Measurements from ENCODE around the gene NXPH2.

Gene NXPH2

DNA sequence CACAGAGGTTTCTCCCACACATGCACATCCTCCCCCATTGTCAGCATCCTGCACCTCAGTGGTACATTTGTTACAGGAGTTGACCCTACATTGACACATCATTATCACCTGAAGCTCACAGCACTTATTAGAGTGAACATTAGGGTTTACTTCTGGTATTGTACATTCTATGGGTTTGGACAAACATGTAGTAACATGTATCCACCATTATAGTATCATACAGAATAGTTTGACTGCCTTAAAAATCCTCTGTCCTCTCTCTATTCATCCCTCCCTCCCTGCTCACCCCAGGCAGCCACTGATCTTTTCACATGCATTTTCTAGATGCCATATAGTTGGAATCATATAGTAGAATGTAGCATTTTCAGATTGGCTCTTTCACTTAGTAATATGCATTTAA lies 53.5 kb downstream of the NXPH2 start:
- Histone ChIP-seq H4K20me1 (ENCODE audit: low read depth, low read length) (no peaks in the 10 kb centered on the region), H3K27me3 (ENCODE audit: low read length) (no peaks in the 10 kb centered on the region), H3F3A (ENCODE audit: insufficient read depth) (no peaks in the 10 kb centered on the region), H3K9me3 (ENCODE audit: insufficient read depth, low read length) (no peaks in the 10 kb centered on the region), H3K4me3 (ENCODE audit: insufficient read depth, low read length, poor library complexity, severe bottlenecking) (no peak overlapping the region), H3K4me2 (ENCODE audit: low read depth, low read length, poor library complexity, severe bottlenecking) (no peak overlapping the region), H3K9me2 (replicated peaks; ENCODE audit: insufficient read depth, low read length) (no peaks in the 10 kb centered on the region), H3K9ac (ENCODE audit: low read length) (no peak overlapping the region), H3K27ac (ENCODE audit: low read depth, low read length) (no peak overlapping the region), H2AFZ (ENCODE audit: low read depth, low read length, severe bottlenecking) (no peak overlapping the region), H3K36me3 (ENCODE audit: low read length) (no peaks in the 10 kb centered on the region), H3K79me2 (ENCODE audit: insufficient read depth, low read length) (no peaks in the 10 kb centered on the region)
- no peak for TF ChIP-seq EZH2phosphoT487 (conservative IDR thresholded peaks at IDR 0.05; ENCODE audit: low read length)
- TF ChIP-seq, protein P1, sequence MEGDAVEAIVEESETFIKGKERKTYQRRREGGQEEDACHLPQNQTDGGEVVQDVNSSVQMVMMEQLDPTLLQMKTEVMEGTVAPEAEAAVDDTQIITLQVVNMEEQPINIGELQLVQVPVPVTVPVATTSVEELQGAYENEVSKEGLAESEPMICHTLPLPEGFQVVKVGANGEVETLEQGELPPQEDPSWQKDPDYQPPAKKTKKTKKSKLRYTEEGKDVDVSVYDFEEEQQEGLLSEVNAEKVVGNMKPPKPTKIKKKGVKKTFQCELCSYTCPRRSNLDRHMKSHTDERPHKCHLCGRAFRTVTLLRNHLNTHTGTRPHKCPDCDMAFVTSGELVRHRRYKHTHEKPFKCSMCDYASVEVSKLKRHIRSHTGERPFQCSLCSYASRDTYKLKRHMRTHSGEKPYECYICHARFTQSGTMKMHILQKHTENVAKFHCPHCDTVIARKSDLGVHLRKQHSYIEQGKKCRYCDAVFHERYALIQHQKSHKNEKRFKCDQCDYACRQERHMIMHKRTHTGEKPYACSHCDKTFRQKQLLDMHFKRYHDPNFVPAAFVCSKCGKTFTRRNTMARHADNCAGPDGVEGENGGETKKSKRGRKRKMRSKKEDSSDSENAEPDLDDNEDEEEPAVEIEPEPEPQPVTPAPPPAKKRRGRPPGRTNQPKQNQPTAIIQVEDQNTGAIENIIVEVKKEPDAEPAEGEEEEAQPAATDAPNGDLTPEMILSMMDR (IDR thresholded peaks at IDR 0.05; ENCODE audit: insufficient read depth, low read length, poor library complexity, severe bottlenecking), result no peak

DNA sequence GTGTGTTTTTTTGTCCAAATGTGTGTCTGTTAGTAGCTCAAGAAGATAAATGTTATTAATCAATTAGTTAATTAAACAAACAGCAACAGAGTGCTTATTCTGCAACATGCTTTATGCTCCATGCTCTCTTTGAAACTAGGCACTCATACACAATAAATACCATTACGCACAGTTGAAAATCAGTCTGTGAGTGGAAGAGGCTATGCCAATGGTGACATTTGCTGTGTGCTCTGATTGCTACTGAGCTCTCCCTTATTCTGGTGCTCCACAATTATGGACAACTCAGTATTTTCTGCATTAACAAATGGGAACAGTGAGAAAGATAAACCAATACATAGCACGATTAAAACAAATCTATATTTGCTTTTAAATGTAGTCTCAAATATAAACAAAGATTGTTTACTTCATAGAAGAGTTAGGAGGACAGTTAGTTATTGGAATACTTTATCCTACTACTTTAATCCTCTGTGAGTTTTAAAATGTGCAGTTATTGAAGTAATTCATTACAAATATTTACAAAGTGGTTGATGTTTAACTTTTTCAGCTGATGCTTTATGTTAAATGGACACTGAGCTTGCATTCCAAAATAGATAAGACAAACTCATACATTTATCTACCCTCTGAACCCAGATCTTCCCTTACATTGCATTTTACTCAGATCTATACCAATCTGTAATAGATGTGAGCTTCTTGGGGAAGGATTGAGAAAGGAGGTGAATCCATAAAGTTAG lies 55.3 kb downstream of the NXPH2 start:
- Histone ChIP-seq H3K27ac (ENCODE audit: low read depth, low read length) (no peak overlapping the region), H3K9ac (ENCODE audit: low read length) (no peak overlapping the region), H2AFZ (ENCODE audit: low read depth, low read length, severe bottlenecking) (no peak overlapping the region), H4K20me1 (ENCODE audit: low read depth, low read length) (no peaks in the 10 kb centered on the region), H3K79me2 (ENCODE audit: insufficient read depth, low read length) (no peaks in the 10 kb centered on the region), H3K36me3 (ENCODE audit: low read length) (no peaks in the 10 kb centered on the region), H3K27me3 (ENCODE audit: low read length) (no peaks in the 10 kb centered on the region), H3K4me3 (ENCODE audit: insufficient read depth, low read length, poor library complexity, severe bottlenecking) (no peak overlapping the region), H3F3A (ENCODE audit: insufficient read depth) (no peaks in the 10 kb centered on the region), H3K9me3 (ENCODE audit: insufficient read depth, low read length) (no peaks in the 10 kb centered on the region), H3K9me2 (replicated peaks; ENCODE audit: insufficient read depth, low read length) (no peaks in the 10 kb centered on the region), H3K4me2 (ENCODE audit: low read depth, low read length, poor library complexity, severe bottlenecking) (no peak overlapping the region)
- TF ChIP-seq, protein P1 (IDR thresholded peaks at IDR 0.05; ENCODE audit: insufficient read depth, low read length, poor library complexity, severe bottlenecking), result no peak
- no peak for TF ChIP-seq EZH2phosphoT487 (conservative IDR thresholded peaks at IDR 0.05; ENCODE audit: low read length)

DNA sequence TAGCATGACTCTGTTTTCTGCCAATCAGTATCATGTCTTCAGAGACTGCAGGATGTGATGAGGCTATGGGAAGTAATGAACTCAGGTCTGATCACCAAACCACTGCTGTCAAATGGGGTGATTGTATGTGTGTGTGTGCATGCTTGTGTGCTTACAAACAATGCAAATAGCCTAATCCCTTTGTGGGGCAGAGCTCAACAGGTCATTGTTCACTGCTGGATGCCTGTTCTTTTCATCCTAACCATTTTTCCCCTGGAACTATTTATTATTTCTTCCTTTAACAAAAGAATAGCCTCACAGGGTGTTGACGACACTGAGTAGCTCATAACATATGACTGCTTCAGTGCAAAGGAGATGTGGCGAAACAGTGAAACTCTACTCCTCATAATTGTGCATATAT lies 55.9 kb downstream of the NXPH2 start:
- no peak overlapping the region for H3K4me2 ChIP-seq (ENCODE audit: low read depth, low read length, poor library complexity, severe bottlenecking)
- TF ChIP-seq EZH2phosphoT487 (conservative IDR thresholded peaks at IDR 0.05; ENCODE audit: low read length), result no peak
- TF ChIP-seq, protein P1 (IDR thresholded peaks at IDR 0.05; ENCODE audit: insufficient read depth, low read length, poor library complexity, severe bottlenecking), result no peak
- H3F3A ChIP-seq (ENCODE audit: insufficient read depth), result no peaks in the 10 kb centered on the region
- no peak overlapping the region for H2AFZ ChIP-seq (ENCODE audit: low read depth, low read length, severe bottlenecking)
- no peak overlapping the region for H3K4me3 ChIP-seq (ENCODE audit: insufficient read depth, low read length, poor library complexity, severe bottlenecking)
- no peak overlapping the region for H3K27ac ChIP-seq (ENCODE audit: low read depth, low read length)
- no peaks in the 10 kb centered on the region for H3K36me3 ChIP-seq (ENCODE audit: low read length)
- no peaks in the 10 kb centered on the region for H3K79me2 ChIP-seq (ENCODE audit: insufficient read depth, low read length)
- H3K9ac ChIP-seq (ENCODE audit: low read length), result no peak overlapping the region
- no peaks in the 10 kb centered on the region for H3K27me3 ChIP-seq (ENCODE audit: low read length)
- no peaks in the 10 kb centered on the region for H3K9me2 ChIP-seq (replicated peaks; ENCODE audit: insufficient read depth, low read length)
- H4K20me1 ChIP-seq (ENCODE audit: low read depth, low read length), result no peaks in the 10 kb centered on the region
- H3K9me3 ChIP-seq (ENCODE audit: insufficient read depth, low read length), result no peaks in the 10 kb centered on the region
